Kidney (tissue), 14 donors: ENCODE measurements around the gene SCGB1C1. TPM values are rescaled to one million over a fixed set of nuclear protein-coding genes. Genes with fewer than 3 reads are reported as not detected.

Experiments used
- DNase-seq, 5 donors: peaks; one replicate each; pipeline ENCODE4 v3.0.0-alpha.2; 2013 to 2020
- FAIRE-seq: peaks from 2 replicates; lab custom pipeline; 2012; peaks lifted over from hg19 to GRCh38; lab: Jason Lieb, UNC
- H3K27ac ChIP-seq, 2 donors: one replicate each; pipeline ENCODE4 v1.7.0; 2013; ENCODE audit warnings: low read depth in 2 of 2, low read length in 2 of 2, inconsistent platforms in 1 of 2
- H3K27me3 ChIP-seq: one replicate; pipeline ENCODE4 v1.7.1; 2013; ENCODE audit warnings: low read length, inconsistent platforms; ENCODE audit not compliant: control insufficient read depth, insufficient read depth
- H3K36me3 ChIP-seq, 3 donors: one replicate each; pipeline versions ENCODE4 v1.7.0 to v1.7.1; 2013; ENCODE audit warnings: low read length in 3 of 3, control low read depth in 1 of 3, inconsistent platforms in 1 of 3; ENCODE audit not compliant: insufficient read depth in 3 of 3, control insufficient read depth in 2 of 3
- H3K4me1 ChIP-seq, 3 donors: one replicate each; pipeline versions ENCODE4 v1.7.0 to v1.7.1; 2013; ENCODE audit warnings: low read length in 3 of 3, inconsistent platforms in 1 of 3, low read depth in 1 of 3; ENCODE audit not compliant: control insufficient read depth in 2 of 3, insufficient read depth in 2 of 3
- H3K4me3 ChIP-seq, 3 donors: one replicate each; pipeline versions ENCODE4 v1.7.0 to v1.8.1; 2013; ENCODE audit warnings: low read length in 3 of 3, control low read depth in 1 of 3, inconsistent platforms in 1 of 3
- H3K9ac ChIP-seq, 3 donors: one replicate each; pipeline versions ENCODE4 v1.7.0 to v1.7.1; 2013; ENCODE audit warnings: low read length in 3 of 3, control low read depth in 1 of 3, inconsistent platforms in 1 of 3
- H3K9me3 ChIP-seq, 3 donors: one replicate each; pipeline versions ENCODE4 v1.7.0 to v1.7.1; 2013; ENCODE audit warnings: low read length in 3 of 3, control low read depth in 1 of 3, inconsistent platforms in 1 of 3; ENCODE audit not compliant: control insufficient read depth in 2 of 3, insufficient read depth in 1 of 3
- CTCF ChIP-seq: IDR thresholded peaks from 3 replicates; pipeline ENCODE4 v1.5.1; 2012; ENCODE audit warnings: mild to moderate bottlenecking, moderate library complexity, borderline replicate concordance; ENCODE audit not compliant: insufficient read depth; ENCODE audit errors: extremely low read depth
- intact Hi-C: fragments of 100-400 bp; cut with DNase I; formaldehyde crosslinking; loops from one replicate; pipeline ENCODE4 v1.11.1; 2022
- polyA plus RNA-seq: library from polyadenylated mRNA; stranded (reverse); fragments of 350-450 nt; fragmentation: Illumina TruSeq; extraction: RNeasy Lipid Tissue Mini Kit (QIAGEN cat#74804); gene quantifications from one replicate; pipeline ENCODE4 v1.2.3, GENCODE V29; 2014; ENCODE audit warnings: low read depth, low replicate concordance; ENCODE audit not compliant: insufficient read depth
- total RNA-seq: library from RNA; stranded (reverse); fragmentation: NEBNext Ultra II Directional; extraction: Animal tissue kit (Norgen Biotek cat#: 25700); gene quantifications from one replicate; pipeline ENCODE4 v1.2.1, GENCODE V29; 2021
- donor health status: control.
- donor health status: control.
- donor health status: control.
- donor health status: control.
- donor health status: control.
- donor health status: DM: yes; HTN: yes; CAD: no.
- donor health status: Normal renal cell carcinoma (clear cell type).

SCGB1C1 gene
- total and polyA plus RNA-seq, 2 donors from 2014 or later = not detected

DNA sequence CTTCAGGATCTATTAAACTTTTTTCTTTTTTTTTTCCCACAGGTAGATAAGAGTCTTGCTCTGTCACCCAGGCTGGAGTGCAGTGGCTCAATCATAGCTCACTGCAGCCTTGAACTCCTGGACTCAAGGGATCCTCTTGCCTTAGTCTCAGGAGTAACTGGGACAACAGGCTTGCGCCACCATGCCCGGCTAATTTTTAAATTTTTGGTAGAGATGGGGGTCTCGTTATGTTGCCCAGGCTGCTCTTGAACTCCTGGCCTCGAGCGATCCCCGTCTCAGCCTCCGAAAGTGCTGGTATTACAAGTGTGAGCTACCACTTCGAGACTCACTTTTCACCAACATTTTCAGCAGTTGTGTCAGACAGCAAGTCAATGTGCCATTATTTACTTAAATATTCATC lies 42.3 kb downstream of the SCGB1C1 start:
- no peaks in the 10 kb centered on the region for H3K27me3 ChIP-seq
- intact Hi-C loops = no loop called here
- FAIRE-seq = no peak
- TF ChIP-seq CTCF = no peak
- no peak overlapping the region for H3K27ac ChIP-seq
- no peak for DNase-seq
- peaks cover 0 to 19% (median 12%) of the 10 kb centered on the region in 3 donors for H3K4me1 ChIP-seq
- peak overlapping the region; percentile 15 to 91 (median 54) for H3K9ac ChIP-seq
- no peaks in the 10 kb centered on the region for H3K36me3 ChIP-seq
- peak overlapping the region; percentile 91 to 97 (median 93) for H3K4me3 ChIP-seq
- H3K9me3 ChIP-seq = no peaks in the 10 kb centered on the region

DNA sequence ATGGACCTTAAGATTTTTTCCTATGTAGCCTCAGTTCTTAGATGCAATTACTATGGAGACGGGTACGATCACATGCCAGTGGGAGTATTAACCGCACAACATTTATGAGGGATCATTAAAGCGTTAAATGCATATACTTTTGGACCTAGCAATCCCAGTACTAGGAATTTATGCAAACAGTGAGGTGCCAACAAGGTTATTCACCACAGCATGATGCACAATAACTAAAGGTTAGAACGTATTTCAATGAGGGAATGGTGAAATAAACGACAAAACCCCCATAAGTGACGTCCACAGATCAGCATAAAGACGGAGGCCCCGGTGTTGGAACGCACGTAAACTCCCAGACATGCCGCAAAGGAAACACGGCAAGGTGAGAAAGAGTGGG lies 42.7 kb downstream of the SCGB1C1 start:
- FAIRE-seq = no peak
- H3K9ac ChIP-seq = peak overlapping the region; percentile 54 to 91 (median 66)
- DNase-seq = no peak
- no peak for TF ChIP-seq CTCF
- H3K9me3 ChIP-seq = no peaks in the 10 kb centered on the region
- no peaks in the 10 kb centered on the region for H3K27me3 ChIP-seq
- H3K4me3 ChIP-seq = peak overlapping the region; percentile 91 to 97 (median 93)
- no peaks in the 10 kb centered on the region for H3K36me3 ChIP-seq
- intact Hi-C loops = no loop called here
- peak overlapping the region; percentile 49 to 64 for H3K27ac ChIP-seq
- peaks cover 0 to 19% (median 12%) of the 10 kb centered on the region in 3 donors for H3K4me1 ChIP-seq

GRCh38 chr11:235997-236773 lies 43.3 kb downstream of the SCGB1C1 start, which contains the start of gene SIRT3:
TSS of gene SIRT3 (minus strand) at chr11:236342. CDS start at chr11:236328, 14 bp downstream.
- peaks cover 0 to 19% (median 12%) of the 10 kb centered on the region in 3 donors for H3K4me1 ChIP-seq
- intact Hi-C loops = no loop called here
- DNase-seq = peak; percentile 91 to 94 (median 93)
- FAIRE-seq = no peak
- peak within 1 kb of the TSS; percentile 90 to 98 for H3K27ac ChIP-seq
- H3K9me3 ChIP-seq = no peaks in the 10 kb centered on the region
- no peaks in the 10 kb centered on the region for H3K36me3 ChIP-seq
- peak within 1 kb of the TSS; percentile 71 to 97 (median 93) for H3K9ac ChIP-seq
- TF ChIP-seq CTCF = no peak
- no peaks in the 10 kb centered on the region for H3K27me3 ChIP-seq
- peak within 1 kb of the TSS; percentile 97 to 99 (median 97) for H3K4me3 ChIP-seq
